GM19467 (cell line): Measurements from ENCODE around the gene MTOR.
"Not testable (repeated sequence)": the region's sequence is repeated elsewhere in the genome, so short reads cannot be mapped to it uniquely, and the experiment has no call there.

ENCODE experiments used
- ATAC-seq: cut with Tn5 transposase; IDR thresholded peaks from one replicate; pipeline ENCODE4 v1.9.1; 2021; ENCODE audit warnings: mild to moderate bottlenecking, moderate library complexity; ENCODE audit not compliant: unreplicated experiment

MTOR gene

DNA sequence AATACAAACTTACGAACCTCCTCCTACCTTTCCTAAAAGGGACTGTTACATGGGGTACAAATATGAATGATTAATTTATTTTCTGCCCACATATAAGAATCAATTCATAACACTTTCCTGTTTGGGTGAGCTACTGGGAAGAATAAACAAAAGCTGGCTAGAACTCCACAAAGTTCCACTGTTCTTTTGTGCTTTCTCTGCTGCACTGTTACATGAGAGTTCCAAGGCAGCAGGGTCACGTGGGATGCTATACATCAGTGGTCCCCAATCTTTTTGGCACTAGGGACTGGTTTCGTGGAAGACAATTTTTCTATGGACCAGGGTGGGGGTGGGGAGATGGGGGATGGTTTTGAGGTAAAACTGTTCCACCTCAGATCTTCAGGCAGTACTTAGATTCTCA is 75.4 kb downstream of the MTOR start:
- ATAC-seq = no peak

GRCh38 chr1:11184973-11185372 is 77.4 kb downstream of the MTOR start:
- no peak for ATAC-seq

GRCh38 chr1:11182884-11183283 is 79.5 kb downstream of the MTOR start:
- ATAC-seq = no peak

GRCh38 chr1:11180342-11180744 is 82.0 kb downstream of the MTOR start:
- ATAC-seq = no peak

DNA sequence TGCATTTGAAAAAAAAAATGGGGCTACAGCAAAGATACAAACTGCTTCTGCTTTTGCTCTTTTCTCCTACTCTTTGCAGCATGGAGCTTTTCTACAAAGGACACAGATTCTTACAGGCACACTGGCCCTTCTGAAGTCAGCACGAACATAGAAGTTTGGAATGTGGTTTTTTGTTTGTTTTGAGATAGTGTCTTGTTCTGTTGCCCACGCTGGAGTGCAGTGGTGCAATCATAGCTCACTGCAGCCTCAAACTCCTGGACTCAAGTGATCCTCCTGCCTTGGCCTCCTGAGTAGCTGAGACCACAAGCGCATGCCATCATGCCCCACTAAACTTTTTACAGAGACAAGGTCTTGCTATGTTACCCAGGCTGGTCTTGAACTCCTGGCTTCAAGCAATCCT is 82.6 kb downstream of the MTOR start:
- not testable (repeated sequence) for ATAC-seq

DNA sequence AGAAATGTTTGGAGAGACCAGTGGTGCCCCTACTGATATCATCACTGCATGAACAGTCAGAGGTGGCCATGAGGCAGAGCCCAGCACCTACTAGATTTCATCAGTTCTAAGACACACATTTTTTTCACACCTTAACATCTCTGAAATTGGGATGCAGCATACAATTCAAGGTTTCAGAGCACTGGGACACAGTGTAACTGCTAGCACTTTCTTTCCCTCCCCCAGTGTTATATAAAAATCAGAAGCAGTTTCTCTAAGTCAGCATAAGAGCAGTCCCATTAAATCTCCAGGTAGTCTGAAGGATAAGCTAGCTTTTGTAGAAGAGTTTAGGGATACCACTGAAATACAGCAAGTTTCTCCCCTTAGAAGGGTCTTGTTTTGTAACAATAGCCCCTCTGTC is 83.2 kb downstream of the MTOR start:
- ATAC-seq = no peak

DNA sequence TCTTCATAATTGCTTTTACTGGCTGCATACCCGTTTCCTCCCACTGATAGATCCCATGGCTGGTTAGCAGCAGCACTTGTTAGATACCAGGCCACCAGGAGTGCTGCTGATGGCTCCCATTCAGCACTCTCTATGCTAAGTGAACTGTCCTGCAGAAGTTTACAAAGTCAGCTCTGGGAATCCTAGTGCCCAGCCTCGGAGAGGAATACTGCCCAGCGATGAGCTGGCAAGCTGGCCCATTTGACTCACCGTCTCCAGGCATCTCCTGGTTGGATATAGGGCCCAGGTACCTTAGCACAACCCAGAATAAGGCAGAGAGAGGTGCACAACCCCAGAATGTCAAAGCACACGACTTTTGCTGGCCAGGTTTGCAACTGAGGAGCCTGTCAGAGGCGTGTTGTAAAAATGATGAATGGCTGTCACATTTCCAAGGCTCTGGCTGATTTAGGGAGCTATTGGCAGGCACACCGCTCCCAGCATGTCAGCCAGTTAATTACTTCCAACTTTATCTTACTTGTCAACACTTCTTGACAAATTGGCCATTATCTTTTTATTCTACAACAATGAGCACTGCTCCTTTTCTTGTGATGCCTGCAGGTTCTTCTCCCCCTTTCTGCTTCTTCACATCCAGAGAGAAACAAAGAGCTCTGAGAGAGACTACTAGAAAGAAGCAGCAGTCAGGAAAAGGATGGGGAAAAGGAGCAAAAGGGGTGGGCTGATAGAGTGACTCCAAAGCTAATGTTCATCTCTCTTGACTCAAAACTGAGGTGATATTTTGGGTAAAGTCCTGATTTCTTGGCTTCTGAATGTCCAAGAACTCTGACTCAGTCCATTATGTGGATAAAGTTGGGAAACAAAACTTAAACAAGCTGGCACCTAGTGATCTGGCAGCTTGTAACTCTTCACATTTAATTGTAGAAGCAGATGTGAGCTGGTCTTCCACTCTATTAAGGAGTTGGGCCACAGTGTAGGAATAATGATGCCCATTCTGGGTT is 84.0 kb downstream of the MTOR start:
- no peak for ATAC-seq

GRCh38 chr1:11176081-11176706 is 86.2 kb downstream of the MTOR start:
- ATAC-seq = no peak

DNA sequence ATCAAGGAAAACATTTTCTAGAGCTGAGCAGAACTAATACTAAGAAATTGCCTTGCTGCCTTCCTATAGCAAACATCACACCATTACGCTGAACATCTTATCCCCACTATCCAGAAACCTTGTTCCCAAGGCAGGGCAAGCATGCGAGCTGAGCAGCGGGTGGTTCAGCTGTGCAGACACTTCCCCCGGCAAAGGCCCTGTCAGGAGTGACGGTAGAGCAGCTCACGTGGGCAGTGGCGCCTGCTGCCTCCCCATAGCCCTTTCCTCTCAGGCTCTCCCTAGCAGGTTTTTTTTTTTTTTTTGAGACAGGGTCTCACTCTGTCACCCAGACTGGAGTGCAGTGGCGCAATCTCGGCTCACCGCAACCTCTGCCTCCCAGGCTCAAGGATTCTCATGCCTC is 86.9 kb downstream of the MTOR start:
- no peak for ATAC-seq

- no peak for ATAC-seq
Measured at GRCh38 chr1:11174261-11174942, 87.9 kb downstream of the MTOR start.

GRCh38 chr1:11170102-11170501 is 92.2 kb downstream of the MTOR start:
- ATAC-seq = no peak

DNA sequence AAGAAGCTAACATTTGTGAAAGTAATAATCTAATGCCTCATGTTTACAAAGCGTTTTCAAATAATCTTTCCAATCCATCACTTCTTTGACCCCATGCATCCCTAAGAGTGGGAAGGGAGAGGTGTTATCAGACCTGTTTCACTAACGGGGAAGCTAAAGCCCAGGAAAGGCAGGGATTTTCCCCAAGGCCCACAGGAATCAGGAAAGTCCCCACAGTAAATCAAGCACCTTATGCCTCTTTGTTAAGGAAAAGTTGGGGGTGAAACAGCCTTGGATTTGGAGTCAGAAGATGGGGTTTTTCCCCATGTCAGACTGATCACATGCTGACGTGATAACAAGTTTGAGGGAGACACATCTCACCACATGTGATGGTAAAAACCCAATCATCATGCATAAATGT is 93.1 kb downstream of the MTOR start:
- no peak for ATAC-seq

DNA sequence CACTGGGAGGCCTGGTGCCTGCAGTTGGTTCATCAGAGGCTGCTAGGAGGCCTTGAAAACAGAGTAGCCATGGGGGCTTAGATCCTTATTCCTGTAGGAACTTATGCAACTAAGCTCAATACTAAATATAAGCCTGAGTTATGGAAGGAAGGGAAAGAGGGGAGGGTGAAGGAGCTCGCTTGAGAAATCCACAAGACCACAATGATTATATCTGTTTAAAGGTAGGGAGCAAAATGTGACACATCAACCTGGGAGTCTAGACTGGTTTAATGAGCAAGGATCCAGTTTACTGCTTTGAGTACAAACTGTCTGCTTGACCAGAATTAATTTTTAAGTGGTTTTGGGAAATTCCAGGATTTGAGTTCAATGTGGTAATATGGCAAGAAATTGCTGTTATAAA is 93.6 kb downstream of the MTOR start:
- no peak for ATAC-seq

DNA sequence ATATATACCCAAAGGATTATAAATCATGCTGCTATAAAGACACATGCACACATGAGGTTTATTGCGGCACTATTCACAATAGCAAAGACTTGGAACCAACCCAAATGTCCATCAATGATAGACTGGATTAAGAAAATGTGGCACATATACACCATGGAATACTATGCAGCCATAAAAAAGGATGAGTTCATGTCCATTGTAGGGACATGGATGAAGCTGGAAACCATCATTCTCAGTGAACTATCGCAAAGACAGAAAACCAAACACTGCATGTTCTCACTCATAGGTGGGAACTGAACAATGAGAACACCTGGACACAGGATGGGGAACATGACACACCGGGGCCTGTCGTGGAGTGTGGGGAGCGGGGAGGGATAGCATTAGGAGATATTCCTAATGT is 95.6 kb downstream of the MTOR start:
- ATAC-seq = not testable (repeated sequence)

DNA sequence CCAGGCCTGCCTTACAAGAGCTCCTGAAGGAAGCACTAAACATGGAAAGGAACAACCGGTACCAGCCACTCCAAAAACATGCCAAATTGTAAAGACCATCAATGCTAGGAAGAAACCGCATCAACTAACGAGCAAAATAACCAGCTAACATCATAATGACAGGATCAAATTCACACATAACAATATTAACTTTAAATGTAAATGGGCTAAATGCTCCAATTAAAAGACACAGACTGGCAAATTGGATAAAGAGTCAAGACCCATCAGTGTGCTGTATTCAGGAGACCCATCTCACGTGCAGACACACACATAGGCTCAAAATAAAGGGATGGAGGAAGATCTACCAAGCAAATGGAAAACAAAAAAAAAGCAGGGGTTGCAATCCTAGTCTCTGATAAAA is 99.6 kb downstream of the MTOR start:
- not testable (repeated sequence) for ATAC-seq

DNA sequence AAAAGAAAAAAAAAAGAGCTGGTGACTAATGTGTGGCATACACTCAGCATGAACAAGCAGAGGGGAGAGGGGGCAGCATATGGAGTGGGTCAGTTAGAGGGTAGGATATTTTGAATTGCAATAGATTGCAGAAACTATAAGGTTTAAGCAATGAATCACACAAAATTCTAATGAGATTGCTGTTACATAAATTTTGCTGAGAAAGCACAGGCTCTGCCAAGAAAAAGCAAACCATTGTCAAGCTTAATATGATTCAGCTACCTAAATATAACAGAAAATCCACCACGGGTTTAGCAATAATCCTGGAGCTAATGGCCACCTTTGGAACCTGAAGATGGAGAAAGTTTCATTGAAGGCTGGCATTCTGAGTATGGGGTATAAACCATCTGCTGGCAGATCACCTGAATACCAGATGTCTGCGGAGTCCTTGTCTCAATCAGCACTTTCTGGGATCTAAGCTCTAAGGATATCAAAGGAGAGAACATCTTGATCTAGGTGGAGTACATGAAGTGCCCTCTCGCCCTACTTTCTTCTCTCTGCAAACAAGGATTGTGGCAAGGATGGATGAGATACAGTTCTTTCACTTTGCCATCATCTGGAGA is 103.5 kb downstream of the MTOR start:
- no peak for ATAC-seq

GRCh38 chr1:11158291-11158690 is 104.1 kb downstream of the MTOR start:
- ATAC-seq = no peak

DNA sequence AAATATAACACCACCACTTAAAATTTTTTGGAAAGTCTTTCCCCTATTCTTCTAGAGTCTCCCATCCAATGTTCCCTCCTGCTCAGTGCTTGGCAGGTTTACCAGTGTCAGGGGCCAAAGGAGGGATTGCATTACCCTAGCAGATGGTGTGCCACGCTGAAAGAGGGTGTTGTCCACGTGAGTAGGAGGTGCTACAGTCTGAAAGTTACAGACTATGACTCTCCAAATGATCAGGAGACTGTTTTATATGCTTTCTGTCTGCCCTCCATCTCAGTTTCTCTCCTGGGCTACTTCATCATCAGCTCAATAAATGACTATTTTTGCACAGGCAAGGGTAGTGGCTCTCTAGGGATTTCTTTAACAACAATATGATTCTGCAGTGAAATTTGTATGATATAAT is 104.5 kb downstream of the MTOR start:
- no peak for ATAC-seq

GRCh38 chr1:11157394-11157793 is 105.0 kb downstream of the MTOR start:
- ATAC-seq = no peak

- no peak for ATAC-seq
Measured at GRCh38 chr1:11156963-11157362, 105.4 kb downstream of the MTOR start.

- ATAC-seq = no peak
Measured at GRCh38 chr1:11156441-11156840, 105.9 kb downstream of the MTOR start.
